ENCODE measurements around the gene ZFTA. TPM values are rescaled to one million over a fixed set of nuclear protein-coding genes. Genes with fewer than 3 reads are reported as not detected.
"Not testable (repeated sequence)": the region's sequence is repeated elsewhere in the genome, so short reads cannot be mapped to it uniquely, and the experiment has no call there.

The ZFTA gene
- total and polyA plus RNA-seq, 5 donors from 2014 or later: 0.07 to 2.2 (median 0.10) TPM; not detected in 1

GRCh38 chr11:63791495-63792167, 23.1 kb upstream of the ZFTA start:
- H3K27ac ChIP-seq (ENCODE audit: insufficient read depth, low read length, poor library complexity, severe bottlenecking): no peak overlapping the region
- no peaks in the 10 kb centered on the region for H3K4me1 ChIP-seq (ENCODE audit: control insufficient read depth, insufficient read depth, low read length, poor library complexity, severe bottlenecking)
- H3K27ac Mint-ChIP-seq: no peak overlapping the region
- no peaks in the 10 kb centered on the region for H3K27me3 ChIP-seq (ENCODE audit: control insufficient read depth, insufficient read depth, low read length)
- H3K9me3 Mint-ChIP-seq: peaks cover 0 to 15% (median 5%) of the 10 kb centered on the region in 7 donors
- H3K4me3 ChIP-seq (ENCODE audit: low read depth, low read length): no peak overlapping the region
- H3K36me3 ChIP-seq (ENCODE audit: control insufficient read depth, insufficient read depth, low read length): no peaks in the 10 kb centered on the region
- peaks cover 12% of the 10 kb centered on the region for H3K27me3 Mint-ChIP-seq
- no peak overlapping the region for H3K4me3 Mint-ChIP-seq
- no peaks in the 10 kb centered on the region for H3K36me3 Mint-ChIP-seq
- DNase-seq: no peak
- H3K9me3 ChIP-seq (ENCODE audit: control insufficient read depth in 2 of 2, low read length in 2 of 2): peaks cover 11 to 19% of the 10 kb centered on the region in 2 experiments
- peaks cover 0 to 5% (median 0%) of the 10 kb centered on the region in 4 donors for H3K4me1 Mint-ChIP-seq
- no peak for ATAC-seq (ENCODE audit: low read depth in 2 of 2)

GRCh38 chr11:63785823-63786222, 17.2 kb upstream of the ZFTA start:
- H3K27me3 Mint-ChIP-seq: peaks cover 21% of the 10 kb centered on the region
- Histone ChIP-seq H3K4me3 (ENCODE audit: low read depth, low read length) (no peak overlapping the region), H3K9me3 (ENCODE audit: control insufficient read depth in 2 of 2, low read length in 2 of 2) (no peaks in the 10 kb centered on the region), H3K36me3 (ENCODE audit: control insufficient read depth, insufficient read depth, low read length) (no peaks in the 10 kb centered on the region), H3K27me3 (ENCODE audit: control insufficient read depth, insufficient read depth, low read length) (peaks cover 3% of the 10 kb centered on the region), H3K4me1 (ENCODE audit: control insufficient read depth, insufficient read depth, low read length, poor library complexity, severe bottlenecking) (no peaks in the 10 kb centered on the region), H3K27ac (ENCODE audit: insufficient read depth, low read length, poor library complexity, severe bottlenecking) (no peak overlapping the region)
- DNase-seq (no peak), ATAC-seq (ENCODE audit: low read depth in 2 of 2) (no peak)
- H3K27ac Mint-ChIP-seq: no peak overlapping the region
- peaks cover 0 to under 1% (median 0%) of the 10 kb centered on the region in 7 donors for H3K9me3 Mint-ChIP-seq
- no peak overlapping the region for H3K4me3 Mint-ChIP-seq
- no peaks in the 10 kb centered on the region for H3K36me3 Mint-ChIP-seq
- H3K4me1 Mint-ChIP-seq: peaks cover 0 to 8% (median 6%) of the 10 kb centered on the region in 4 donors

GRCh38 chr11:63783925-63784592, 15.5 kb upstream of the ZFTA start:
- no peak overlapping the region for H3K4me3 ChIP-seq (ENCODE audit: low read depth, low read length)
- ATAC-seq (ENCODE audit: low read depth in 2 of 2): no peak
- Mint-ChIP-seq H3K4me1 (peaks cover 0 to 7% (median 3%) of the 10 kb centered on the region in 4 donors), H3K27me3 (peaks cover 21% of the 10 kb centered on the region), H3K4me3 (no peak overlapping the region), H3K9me3 (no peaks in the 10 kb centered on the region), H3K36me3 (no peaks in the 10 kb centered on the region), H3K27ac (no peak overlapping the region)
- no peak overlapping the region for H3K27ac ChIP-seq (ENCODE audit: insufficient read depth, low read length, poor library complexity, severe bottlenecking)
- peaks cover 3% of the 10 kb centered on the region for H3K27me3 ChIP-seq (ENCODE audit: control insufficient read depth, insufficient read depth, low read length)
- DNase-seq: no peak
- no peaks in the 10 kb centered on the region for H3K4me1 ChIP-seq (ENCODE audit: control insufficient read depth, insufficient read depth, low read length, poor library complexity, severe bottlenecking)
- no peaks in the 10 kb centered on the region for H3K9me3 ChIP-seq (ENCODE audit: control insufficient read depth in 2 of 2, low read length in 2 of 2)
- H3K36me3 ChIP-seq (ENCODE audit: control insufficient read depth, insufficient read depth, low read length): no peaks in the 10 kb centered on the region

DNA sequence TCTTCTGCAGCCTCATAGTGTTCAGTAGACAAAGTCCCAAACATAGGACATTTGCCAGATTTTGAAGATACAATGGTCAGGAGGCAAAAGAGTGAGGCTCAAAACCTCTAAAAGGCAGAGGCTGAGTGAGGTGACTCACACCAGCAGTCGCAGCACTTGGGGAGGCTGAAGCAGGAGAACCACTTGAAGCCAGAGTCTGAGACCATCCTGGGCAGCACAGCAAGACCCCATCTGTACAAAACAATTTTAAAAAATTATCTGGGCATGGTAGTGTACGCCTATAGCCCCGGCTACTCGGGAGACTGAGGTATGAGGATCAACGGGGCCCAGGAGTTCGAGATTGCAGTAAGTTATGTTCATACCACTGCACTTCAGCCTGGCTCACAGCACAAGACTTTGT, 14.2 kb upstream of the ZFTA start:
- no peak overlapping the region for H3K27ac ChIP-seq (ENCODE audit: insufficient read depth, low read length, poor library complexity, severe bottlenecking)
- Mint-ChIP-seq H3K36me3 (no peaks in the 10 kb centered on the region), H3K27ac (no peak overlapping the region), H3K27me3 (peaks cover 28% of the 10 kb centered on the region), H3K4me1 (peaks cover 0 to 7% (median 3%) of the 10 kb centered on the region in 4 donors), H3K4me3 (no peak overlapping the region), H3K9me3 (peaks cover 0 to 2% (median 0%) of the 10 kb centered on the region in 7 donors)
- H3K36me3 ChIP-seq (ENCODE audit: control insufficient read depth, insufficient read depth, low read length): no peaks in the 10 kb centered on the region
- no peaks in the 10 kb centered on the region for H3K4me1 ChIP-seq (ENCODE audit: control insufficient read depth, insufficient read depth, low read length, poor library complexity, severe bottlenecking)
- no peak for DNase-seq
- H3K4me3 ChIP-seq (ENCODE audit: low read depth, low read length): no peak overlapping the region
- no peaks in the 10 kb centered on the region for H3K9me3 ChIP-seq (ENCODE audit: control insufficient read depth in 2 of 2, low read length in 2 of 2)
- H3K27me3 ChIP-seq (ENCODE audit: control insufficient read depth, insufficient read depth, low read length): peaks cover 3% of the 10 kb centered on the region
- no peak for ATAC-seq (ENCODE audit: low read depth in 2 of 2)

- Histone ChIP-seq H3K4me1 (ENCODE audit: control insufficient read depth, insufficient read depth, low read length, poor library complexity, severe bottlenecking) (no peaks in the 10 kb centered on the region), H3K27ac (ENCODE audit: insufficient read depth, low read length, poor library complexity, severe bottlenecking) (no peak overlapping the region), H3K27me3 (ENCODE audit: control insufficient read depth, insufficient read depth, low read length) (peaks cover 3% of the 10 kb centered on the region), H3K36me3 (ENCODE audit: control insufficient read depth, insufficient read depth, low read length) (no peaks in the 10 kb centered on the region), H3K9me3 (ENCODE audit: control insufficient read depth in 2 of 2, low read length in 2 of 2) (no peaks in the 10 kb centered on the region), H3K4me3 (ENCODE audit: low read depth, low read length) (no peak overlapping the region)
- H3K27ac Mint-ChIP-seq: no peak overlapping the region
- no peaks in the 10 kb centered on the region for H3K36me3 Mint-ChIP-seq
- no peak overlapping the region for H3K4me3 Mint-ChIP-seq
- ATAC-seq (ENCODE audit: low read depth in 2 of 2) (no peak), DNase-seq (no peak)
- H3K27me3 Mint-ChIP-seq: peaks cover 19% of the 10 kb centered on the region
- no peaks in the 10 kb centered on the region for H3K4me1 Mint-ChIP-seq
- peaks cover 0 to 2% (median 0%) of the 10 kb centered on the region in 7 donors for H3K9me3 Mint-ChIP-seq
Observed at GRCh38 chr11:63779039-63779438, 10.5 kb upstream of the ZFTA start.

DNA sequence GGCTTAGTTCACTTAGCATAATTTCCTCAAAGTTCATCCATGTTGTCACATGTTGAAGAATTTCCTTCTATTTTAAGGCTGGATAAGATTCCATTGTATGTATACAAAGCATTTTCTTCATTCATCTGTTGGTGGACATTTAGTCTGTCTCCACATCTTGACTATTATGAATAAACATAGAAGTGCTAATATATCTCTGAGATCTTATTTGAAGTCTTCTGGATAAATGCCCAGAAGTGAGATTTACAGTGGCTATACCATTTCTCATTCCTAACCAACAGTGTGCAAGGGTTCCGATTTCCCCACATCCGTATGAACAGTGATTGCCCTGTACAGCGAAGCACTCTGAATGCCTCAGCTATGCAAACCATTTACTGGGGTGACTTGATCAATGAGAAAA, 6.6 kb upstream of the ZFTA start:
- Mint-ChIP-seq H3K27me3 (peaks cover 49% of the 10 kb centered on the region), H3K27ac (no peak overlapping the region), H3K4me1 (peaks cover 0 to 2% (median 0%) of the 10 kb centered on the region in 4 donors), H3K4me3 (no peak overlapping the region), H3K36me3 (no peaks in the 10 kb centered on the region), H3K9me3 (peaks cover 0 to 2% (median 0%) of the 10 kb centered on the region in 7 donors)
- Histone ChIP-seq H3K4me1 (ENCODE audit: control insufficient read depth, insufficient read depth, low read length, poor library complexity, severe bottlenecking) (no peaks in the 10 kb centered on the region), H3K36me3 (ENCODE audit: control insufficient read depth, insufficient read depth, low read length) (no peaks in the 10 kb centered on the region), H3K9me3 (ENCODE audit: control insufficient read depth in 2 of 2, low read length in 2 of 2) (no peaks in the 10 kb centered on the region), H3K27me3 (ENCODE audit: control insufficient read depth, insufficient read depth, low read length) (peaks cover 5% of the 10 kb centered on the region), H3K4me3 (ENCODE audit: low read depth, low read length) (no peak overlapping the region), H3K27ac (ENCODE audit: insufficient read depth, low read length, poor library complexity, severe bottlenecking) (no peak overlapping the region)
- ATAC-seq (ENCODE audit: low read depth in 2 of 2) (no peak), DNase-seq (no peak)

- peaks cover 17% of the 10 kb centered on the region for H3K4me1 ChIP-seq (ENCODE audit: control insufficient read depth, insufficient read depth, low read length, poor library complexity, severe bottlenecking)
- not testable (repeated sequence) for H3K27ac Mint-ChIP-seq; ATAC-seq (ENCODE audit: low read depth in 2 of 2); H3K9me3 ChIP-seq (ENCODE audit: control insufficient read depth in 2 of 2, low read length in 2 of 2); DNase-seq; H3K4me3 ChIP-seq (ENCODE audit: low read depth, low read length); H3K9me3 Mint-ChIP-seq; H3K36me3 Mint-ChIP-seq; H3K36me3 ChIP-seq (ENCODE audit: control insufficient read depth, insufficient read depth, low read length); H3K27me3 ChIP-seq (ENCODE audit: control insufficient read depth, insufficient read depth, low read length); H3K27ac ChIP-seq (ENCODE audit: insufficient read depth, low read length, poor library complexity, severe bottlenecking)
- Mint-ChIP-seq H3K27me3 (peaks cover 48% of the 10 kb centered on the region), H3K4me3 (peak overlapping the region in 2 of 4 donors; percentile 41 to 47), H3K4me1 (peaks cover 0 to 14% (median 8%) of the 10 kb centered on the region in 4 donors)
Observed at GRCh38 chr11:63771741-63772318, 3.3 kb upstream of the ZFTA start.

Measured in CD4-positive, CD25-positive, alpha-beta regulatory T cell (primary cell).